Measurements from ENCODE around the gene MYL9. TPM values are rescaled to one million over a fixed set of nuclear protein-coding genes. Genes with fewer than 3 reads are reported as not detected.
"Not testable (repeated sequence)": the region's sequence is repeated elsewhere in the genome, so short reads cannot be mapped to it uniquely, and the experiment has no call there.

Gene MYL9
- total RNA-seq, 1 experiment from 2014 or later: 41.4 TPM

- in situ Hi-C loops (cut with HindIII; ENCODE audit: low sequenced_read_pairs): no loop called here
Measured at GRCh38 chr20:36547186-36548005, 6.1 kb downstream of the MYL9 start.

GRCh38 chr20:36548006-36548315, 6.6 kb downstream of the MYL9 start:
- peak; percentile 19 for DNase-seq (ENCODE audit: low spot score)
- in situ Hi-C loops (cut with HindIII; ENCODE audit: low sequenced_read_pairs): no loop called here

More at GRCh38 chr20:36547186-36548005, 6.1 kb downstream of the MYL9 start:
- DNase-seq (ENCODE audit: low spot score): no peak

DNA sequence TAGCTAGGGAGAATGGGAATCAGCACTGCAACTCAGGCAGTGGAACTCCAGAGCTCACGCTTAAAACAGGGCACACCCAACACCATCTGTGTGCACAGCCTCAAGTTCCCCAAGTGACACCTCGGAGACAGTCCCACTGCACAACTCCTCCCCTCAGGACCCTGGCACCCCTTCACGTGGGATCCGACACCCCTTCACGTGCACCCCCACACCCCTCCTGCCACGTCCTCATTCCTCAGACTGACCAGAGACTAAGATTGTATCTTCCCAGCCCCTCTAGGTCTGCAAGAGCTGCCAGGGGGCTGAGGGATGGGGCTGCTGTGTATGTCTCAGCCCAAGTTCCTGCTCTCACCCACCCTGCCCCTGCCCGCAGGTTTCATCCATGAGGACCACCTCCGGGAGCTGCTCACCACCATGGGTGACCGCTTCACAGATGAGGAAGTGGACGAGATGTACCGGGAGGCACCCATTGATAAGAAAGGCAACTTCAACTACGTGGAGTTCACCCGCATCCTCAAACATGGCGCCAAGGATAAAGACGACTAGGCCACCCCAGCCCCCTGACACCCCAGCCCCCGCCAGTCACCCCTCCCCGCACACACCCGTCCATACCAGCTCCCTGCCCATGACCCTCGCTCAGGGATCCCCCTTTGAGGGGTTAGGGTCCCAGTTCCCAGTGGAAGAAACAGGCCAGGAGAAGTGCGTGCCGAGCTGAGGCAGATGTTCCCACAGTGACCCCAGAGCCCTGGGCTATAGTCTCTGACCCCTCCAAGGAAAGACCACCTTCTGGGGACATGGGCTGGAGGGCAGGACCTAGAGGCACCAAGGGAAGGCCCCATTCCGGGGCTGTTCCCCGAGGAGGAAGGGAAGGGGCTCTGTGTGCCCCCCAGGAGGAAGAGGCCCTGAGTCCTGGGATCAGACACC, 7.6 kb downstream of the MYL9 start:
- in situ Hi-C loops (cut with HindIII; ENCODE audit: low sequenced_read_pairs): no loop called here
- DNase-seq (ENCODE audit: low spot score): no peak

- no peak for DNase-seq (ENCODE audit: low spot score)
- in situ Hi-C loops (cut with HindIII; ENCODE audit: low sequenced_read_pairs): no loop called here
Measured at GRCh38 chr20:36549628-36549941, 8.3 kb downstream of the MYL9 start.

DNA sequence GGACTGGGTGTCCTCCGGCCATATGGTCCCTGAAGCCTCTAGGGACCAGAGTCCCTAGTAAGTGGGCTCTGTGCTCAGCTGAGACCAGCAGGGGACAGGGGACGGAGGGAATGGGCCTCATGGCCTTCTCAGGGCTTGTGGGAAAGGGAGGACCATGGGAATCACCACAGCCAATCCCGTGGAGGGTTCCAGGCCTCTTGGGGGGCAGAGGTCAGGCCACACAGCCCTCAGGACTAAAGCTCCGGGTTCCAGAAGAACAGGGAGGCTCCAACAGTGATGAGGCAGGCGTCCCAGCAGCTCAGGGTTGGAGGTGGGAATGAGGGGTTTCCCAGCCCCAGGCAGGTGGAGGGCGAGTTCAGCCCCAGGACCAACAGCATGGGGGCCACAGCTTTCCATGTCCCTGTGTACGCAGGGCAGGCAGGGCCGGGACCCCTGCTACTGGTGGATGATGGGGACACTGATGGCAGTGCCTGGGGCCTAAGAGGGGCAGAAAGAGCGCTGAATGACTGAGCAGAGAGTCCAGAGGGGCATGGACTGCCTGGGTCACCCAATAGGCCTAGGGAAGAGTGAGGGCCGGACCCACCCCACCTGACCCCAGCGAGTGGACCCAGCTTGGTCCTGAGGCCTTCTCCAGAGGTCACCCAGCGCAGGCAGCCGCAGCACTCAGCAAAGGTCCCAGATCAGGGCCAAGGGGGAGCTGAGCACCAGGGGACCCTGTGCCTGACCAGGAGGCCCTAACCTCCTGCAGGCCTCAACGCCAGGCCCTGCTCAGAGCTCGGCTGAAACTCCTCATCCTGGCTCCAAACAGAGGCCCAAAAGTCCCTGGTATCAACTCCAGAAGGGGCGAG, 8.8 kb downstream of the MYL9 start:
- in situ Hi-C loops (cut with HindIII; ENCODE audit: low sequenced_read_pairs): no loop called here
- DNase-seq (ENCODE audit: low spot score): no peak

- no peak for DNase-seq (ENCODE audit: low spot score)
- in situ Hi-C loops (cut with HindIII; ENCODE audit: low sequenced_read_pairs): no loop called here
Measured at GRCh38 chr20:36550790-36551299, 9.5 kb downstream of the MYL9 start.

DNA sequence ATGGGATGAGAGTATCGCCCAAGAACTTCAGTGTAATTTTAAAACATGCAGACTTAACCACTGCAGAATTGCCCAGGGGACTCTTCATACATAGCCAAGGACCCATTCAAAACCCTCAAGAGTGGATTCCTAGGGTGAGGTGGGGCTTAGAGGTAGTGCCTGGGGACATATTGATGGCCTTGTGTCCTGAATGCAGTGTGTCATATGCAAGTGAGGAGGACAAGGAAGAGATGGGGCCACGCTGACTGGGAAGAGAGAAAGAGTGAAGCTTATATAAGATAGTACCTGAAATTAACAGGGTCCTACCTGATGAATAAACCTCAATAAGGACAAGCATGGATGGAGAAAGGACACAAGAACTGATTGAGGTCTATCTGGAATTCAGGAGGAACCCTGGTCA, 13.9 kb downstream of the MYL9 start:
- in situ Hi-C loops (cut with HindIII; ENCODE audit: low sequenced_read_pairs): no loop called here
- no peak for DNase-seq (ENCODE audit: low spot score)

- no peak for DNase-seq (ENCODE audit: low spot score)
- in situ Hi-C loops (cut with HindIII; ENCODE audit: low sequenced_read_pairs): no loop called here
Measured at GRCh38 chr20:36562724-36563123, 21.4 kb downstream of the MYL9 start.

DNA sequence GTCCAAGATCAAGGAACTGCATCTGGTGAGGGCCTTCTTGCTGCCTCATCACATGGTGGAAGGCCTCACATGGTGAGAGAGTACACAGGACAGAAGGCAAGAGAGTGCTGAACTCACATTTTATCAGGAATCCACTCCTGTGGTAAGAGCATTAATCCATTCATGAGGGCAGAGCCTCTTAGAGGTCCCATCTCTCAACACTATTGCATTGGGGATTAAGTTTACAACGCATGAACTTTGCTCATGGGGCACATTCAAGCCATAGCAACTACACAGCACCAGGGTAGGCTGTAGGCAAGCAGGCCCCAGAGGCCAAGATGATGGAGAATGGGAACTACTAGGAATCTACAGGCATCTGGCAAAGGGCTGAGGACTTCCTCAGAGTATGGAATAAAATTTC, 22.1 kb downstream of the MYL9 start:
- DNase-seq (ENCODE audit: low spot score): no peak
- in situ Hi-C loops (cut with HindIII; ENCODE audit: low sequenced_read_pairs): no loop called here

DNA sequence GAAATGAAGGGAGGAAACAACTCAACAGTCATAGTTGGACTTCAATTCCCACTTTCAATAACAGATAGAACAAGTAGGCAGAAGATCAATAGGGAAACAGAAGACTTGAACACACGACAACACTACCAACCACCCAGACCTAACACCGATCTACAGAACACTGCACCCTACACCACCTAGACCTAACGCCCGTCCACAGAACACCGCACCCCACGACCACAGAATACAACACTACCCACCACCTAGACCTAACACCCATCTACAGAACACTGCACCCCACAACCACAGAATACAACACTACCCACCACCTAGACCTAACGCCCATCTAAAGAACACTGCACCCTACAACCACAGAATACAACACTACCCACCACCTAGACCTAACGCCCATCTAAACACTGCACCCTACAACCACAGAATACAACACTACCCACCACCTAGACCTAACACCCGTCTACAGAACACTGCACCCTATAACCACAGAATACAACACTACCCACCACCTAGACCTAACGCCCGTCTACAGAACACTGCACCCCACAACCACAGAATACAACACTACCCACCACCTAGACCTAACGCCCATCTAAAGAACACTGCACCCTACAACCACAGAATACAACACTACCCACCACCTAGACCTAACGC, 22.9 kb downstream of the MYL9 start:
- DNase-seq (ENCODE audit: low spot score); in situ Hi-C loops (cut with HindIII; ENCODE audit: low sequenced_read_pairs): not testable (repeated sequence)

- in situ Hi-C loops (cut with HindIII; ENCODE audit: low sequenced_read_pairs); DNase-seq (ENCODE audit: low spot score): not testable (repeated sequence)
Measured at GRCh38 chr20:36564726-36565121, 23.4 kb downstream of the MYL9 start.

- DNase-seq (ENCODE audit: low spot score): no peak
- in situ Hi-C loops (cut with HindIII; ENCODE audit: low sequenced_read_pairs): no loop called here
Measured at GRCh38 chr20:36565520-36565919, 24.2 kb downstream of the MYL9 start.

GRCh38 chr20:36569847-36570429, 28.6 kb downstream of the MYL9 start:
- DNase-seq (ENCODE audit: low spot score): no peak
- in situ Hi-C loops (cut with HindIII; ENCODE audit: low sequenced_read_pairs): no loop called here

GRCh38 chr20:36571564-36572504, 30.5 kb downstream of the MYL9 start:
- in situ Hi-C loops (cut with HindIII; ENCODE audit: low sequenced_read_pairs): no loop called here
- DNase-seq (ENCODE audit: low spot score): peak; percentile 17

DNA sequence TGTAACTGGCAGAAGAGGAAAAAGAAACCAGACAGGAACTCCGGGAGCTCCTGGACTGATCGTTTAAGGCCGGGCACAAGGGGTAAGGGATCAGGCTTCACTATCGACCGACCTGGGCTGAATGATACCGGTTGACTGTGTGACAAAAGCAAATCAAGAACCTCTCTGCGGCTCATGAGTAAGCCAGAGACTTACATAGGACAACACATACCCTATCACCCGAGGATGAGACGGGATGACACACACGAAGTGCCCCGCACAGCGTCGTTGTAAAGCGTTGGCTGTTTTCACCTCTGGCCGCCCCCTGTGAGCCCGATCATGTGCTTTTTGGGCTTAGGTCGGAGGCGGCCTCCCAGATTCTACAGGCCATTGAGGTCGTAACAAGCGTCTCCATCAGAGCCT, 31.4 kb downstream of the MYL9 start:
- DNase-seq (ENCODE audit: low spot score): no peak
- in situ Hi-C loops (cut with HindIII; ENCODE audit: low sequenced_read_pairs): no loop called here

DNA sequence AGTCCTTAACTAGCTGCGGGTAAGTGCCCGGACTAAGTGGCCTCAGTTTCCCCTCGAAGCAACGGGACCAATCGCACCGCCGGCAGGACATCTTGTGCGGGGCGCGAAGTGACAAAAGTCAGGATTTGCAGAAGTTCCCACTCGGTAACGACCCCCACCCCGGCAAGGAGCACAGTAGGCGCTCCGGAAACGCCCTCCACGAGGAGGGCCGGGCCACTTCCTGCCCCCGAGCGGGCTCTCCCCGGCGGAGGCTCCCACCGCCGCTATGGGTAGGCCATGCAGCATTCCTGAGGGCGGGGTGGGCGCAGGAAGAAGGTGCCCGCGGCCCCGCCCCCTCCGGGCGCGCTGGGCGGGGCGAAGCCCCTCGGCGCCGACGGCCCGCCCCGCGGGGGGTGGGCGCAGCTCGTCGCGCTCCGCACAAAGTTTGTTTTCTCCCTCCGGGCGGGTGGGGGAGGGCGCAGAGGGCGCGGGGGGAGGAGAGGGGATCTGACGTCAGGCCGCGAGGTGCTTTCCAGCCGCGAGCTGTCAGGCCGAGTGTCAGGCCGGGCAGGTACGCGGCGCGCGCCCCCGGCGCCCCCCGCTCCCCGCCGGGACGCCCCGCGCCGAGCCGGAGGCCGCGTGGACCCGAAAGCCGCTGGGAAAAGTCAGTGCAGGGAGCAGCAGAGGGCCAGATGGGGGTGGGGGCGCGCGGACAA, 31.9 kb downstream of the MYL9 start, which contains the start of gene TGIF2:
Gene TGIF2, plus strand, starts transcription at position 495 of the 695 bp plus-strand sequence. CDS start 5,178 bp downstream, outside the sequence.
- in situ Hi-C loops (cut with HindIII; ENCODE audit: low sequenced_read_pairs): no loop called here

GRCh38 chr20:36573798-36574365, 32.6 kb downstream of the MYL9 start:
- in situ Hi-C loops (cut with HindIII; ENCODE audit: low sequenced_read_pairs): no loop called here
- DNase-seq (ENCODE audit: low spot score): no peak

More for the DNA sequence above, 31.9 kb downstream of the MYL9 start, which contains the start of gene TGIF2:
- peak; percentile 31 for DNase-seq (ENCODE audit: low spot score)

Data from G401 (cell line).